Large intestine (tissue), 3 donors: ENCODE measurements around the gene CORO6. TPM values are rescaled to one million over a fixed set of nuclear protein-coding genes. Genes with fewer than 3 reads are reported as not detected.
"Not testable (repeated sequence)": the region's sequence is repeated elsewhere in the genome, so short reads cannot be mapped to it uniquely, and the experiment has no call there.

ENCODE experiments used
- DNase-seq, 2 donors: peaks; one replicate each; pipeline versions ENCODE4 v3.0.0 to v3.0.0-alpha.2; 2013
- H3K27ac ChIP-seq: one replicate; pipeline ENCODE4 v1.5.1; 2013; ENCODE audit warnings: low read length
- H3K27me3 ChIP-seq: 2 replicates; pipeline ENCODE4 v1.6.1; 2013; ENCODE audit warnings: low read length; ENCODE audit not compliant: control insufficient read depth, insufficient read depth
- H3K36me3 ChIP-seq: 2 replicates; pipeline ENCODE4 v1.6.1; 2013; ENCODE audit warnings: low read length; ENCODE audit not compliant: control insufficient read depth, insufficient read depth
- H3K4me1 ChIP-seq: one replicate; pipeline ENCODE4 v1.6.1; 2013; ENCODE audit warnings: low read length; ENCODE audit not compliant: control insufficient read depth, insufficient read depth
- H3K4me3 ChIP-seq: one replicate; pipeline ENCODE4 v1.5.1; 2013; ENCODE audit warnings: low read length
- H3K9me3 ChIP-seq: one replicate; pipeline ENCODE4 v1.6.1; 2013; ENCODE audit warnings: mild to moderate bottlenecking, low read depth, low read length, moderate library complexity; ENCODE audit not compliant: control insufficient read depth
- WGBS: methylation state at CpG from one replicate; pipeline ENCODE4 v1.1.5; 2013; ENCODE audit warnings: low lambda C conversion rate; ENCODE audit not compliant: insufficient coverage; 5-methylcytosine and 5-hydroxymethylcytosine counted together
- polyA plus RNA-seq: library from polyadenylated mRNA; unstranded; fragments of 120-200 nt; gene quantifications from one replicate; pipeline ENCODE4 v1.2.1, GENCODE V29; 2013

The CORO6 gene
- polyA plus RNA-seq, 1 donor: 2.3 TPM

- Histone ChIP-seq H3K36me3 (peaks cover 12% of the 10 kb centered on the region), H3K27me3 (no peaks in the 10 kb centered on the region), H3K9me3 (no peaks in the 10 kb centered on the region), H3K4me1 (no peaks in the 10 kb centered on the region), H3K4me3 (no peak overlapping the region), H3K27ac (no peak overlapping the region)
- DNase-seq: no peak
- no CpG with 5 or more reads among the region's 1 CpG for WGBS
These were observed 31.4 kb upstream of the CORO6 start for GRCh38 chr17:29653995-29654714.

- Histone ChIP-seq H3K4me1 (no peaks in the 10 kb centered on the region), H3K27ac (no peak overlapping the region), H3K36me3 (peaks cover 12% of the 10 kb centered on the region), H3K4me3 (no peak overlapping the region), H3K27me3 (no peaks in the 10 kb centered on the region), H3K9me3 (no peaks in the 10 kb centered on the region)
- no peak for DNase-seq
These were observed 30.3 kb upstream of the CORO6 start for GRCh38 chr17:29652976-29653375.

- H3K27me3 ChIP-seq, H3K27ac ChIP-seq, H3K4me3 ChIP-seq, H3K9me3 ChIP-seq, H3K4me1 ChIP-seq, DNase-seq: not testable (repeated sequence)
- peaks cover 16% of the 10 kb centered on the region for H3K36me3 ChIP-seq
- WGBS: no CpG with 5 or more reads among the region's 7 CpGs
These were observed 29.2 kb upstream of the CORO6 start for GRCh38 chr17:29651913-29652312.

- DNase-seq: no peak
- H3K36me3 ChIP-seq: peaks cover 15% of the 10 kb centered on the region
- no peaks in the 10 kb centered on the region for H3K9me3 ChIP-seq
- H3K4me1 ChIP-seq: no peaks in the 10 kb centered on the region
- no peak overlapping the region for H3K4me3 ChIP-seq
- no peaks in the 10 kb centered on the region for H3K27me3 ChIP-seq
- H3K27ac ChIP-seq: no peak overlapping the region
- 100% methylated on average over 1 of the region's 4 CpGs for WGBS
These were observed 27.7 kb upstream of the CORO6 start for GRCh38 chr17:29650396-29650795.

- H3K27me3 ChIP-seq: no peaks in the 10 kb centered on the region
- H3K9me3 ChIP-seq: no peaks in the 10 kb centered on the region
- no peak for DNase-seq
- no CpG with 5 or more reads among the region's 5 CpGs for WGBS
- no peaks in the 10 kb centered on the region for H3K4me1 ChIP-seq
- peaks cover 13% of the 10 kb centered on the region for H3K36me3 ChIP-seq
- H3K27ac ChIP-seq: no peak overlapping the region
- H3K4me3 ChIP-seq: no peak overlapping the region
These were observed 26.6 kb upstream of the CORO6 start for GRCh38 chr17:29649359-29649758.

GRCh38 chr17:29648005-29648404 is 25.3 kb upstream of the CORO6 start:
- H3K36me3 ChIP-seq: peaks cover 12% of the 10 kb centered on the region
- H3K4me1 ChIP-seq: peaks cover 5% of the 10 kb centered on the region
- H3K4me3 ChIP-seq: no peak overlapping the region
- no peaks in the 10 kb centered on the region for H3K9me3 ChIP-seq
- no peaks in the 10 kb centered on the region for H3K27me3 ChIP-seq
- WGBS: no CpG with 5 or more reads among the region's 5 CpGs
- no peak overlapping the region for H3K27ac ChIP-seq
- no peak for DNase-seq

GRCh38 chr17:29645515-29646051 is 22.9 kb upstream of the CORO6 start:
- no peak for DNase-seq
- Histone ChIP-seq H3K4me3 (no peak overlapping the region), H3K27me3 (no peaks in the 10 kb centered on the region), H3K27ac (no peak overlapping the region), H3K9me3 (no peaks in the 10 kb centered on the region), H3K4me1 (peaks cover 6% of the 10 kb centered on the region), H3K36me3 (peaks cover 10% of the 10 kb centered on the region)
- WGBS: no CpG with 5 or more reads among the region's 5 CpGs

GRCh38 chr17:29643817-29644160 is 21.1 kb upstream of the CORO6 start:
- H3K4me3 ChIP-seq: no peak overlapping the region

GRCh38 chr17:29642171-29642611 is 19.5 kb upstream of the CORO6 start:
- H3K9me3 ChIP-seq: no peaks in the 10 kb centered on the region
- no peak for DNase-seq
- H3K4me3 ChIP-seq: no peak overlapping the region
- H3K27ac ChIP-seq: no peak overlapping the region
- no peaks in the 10 kb centered on the region for H3K27me3 ChIP-seq
- no CpG with 5 or more reads among the region's 2 CpGs for whole genome bisulfite sequencing
- no peaks in the 10 kb centered on the region for H3K36me3 ChIP-seq
- H3K4me1 ChIP-seq: peaks cover 6% of the 10 kb centered on the region

More at GRCh38 chr17:29643817-29644160, 21.1 kb upstream of the CORO6 start:
- Histone ChIP-seq H3K36me3 (peaks cover 5% of the 10 kb centered on the region), H3K27me3 (no peaks in the 10 kb centered on the region), H3K27ac (no peak overlapping the region), H3K9me3 (no peaks in the 10 kb centered on the region), H3K4me1 (peaks cover 6% of the 10 kb centered on the region)
- no peak for DNase-seq
- WGBS: no CpG with 5 or more reads among the region's 1 CpG

GRCh38 chr17:29640981-29641642 is 18.4 kb upstream of the CORO6 start:
- Histone ChIP-seq H3K27ac (no peak overlapping the region), H3K4me1 (peaks cover 6% of the 10 kb centered on the region), H3K36me3 (peaks cover 6% of the 10 kb centered on the region), H3K9me3 (no peaks in the 10 kb centered on the region), H3K4me3 (no peak overlapping the region), H3K27me3 (no peaks in the 10 kb centered on the region)
- DNase-seq: no peak
- 100% methylated on average over 1 of the region's 7 CpGs for WGBS
